Measurements from ENCODE around the gene CELF5. TPM values are rescaled to one million over a fixed set of nuclear protein-coding genes. Genes with fewer than 3 reads are reported as not detected.

Gene CELF5
- total RNA-seq, 3 donors from 2014 or later (not counting 1 experiment from before 2014, with no cell fraction given): 0.41 to 0.83 TPM; not detected in 1

DNA sequence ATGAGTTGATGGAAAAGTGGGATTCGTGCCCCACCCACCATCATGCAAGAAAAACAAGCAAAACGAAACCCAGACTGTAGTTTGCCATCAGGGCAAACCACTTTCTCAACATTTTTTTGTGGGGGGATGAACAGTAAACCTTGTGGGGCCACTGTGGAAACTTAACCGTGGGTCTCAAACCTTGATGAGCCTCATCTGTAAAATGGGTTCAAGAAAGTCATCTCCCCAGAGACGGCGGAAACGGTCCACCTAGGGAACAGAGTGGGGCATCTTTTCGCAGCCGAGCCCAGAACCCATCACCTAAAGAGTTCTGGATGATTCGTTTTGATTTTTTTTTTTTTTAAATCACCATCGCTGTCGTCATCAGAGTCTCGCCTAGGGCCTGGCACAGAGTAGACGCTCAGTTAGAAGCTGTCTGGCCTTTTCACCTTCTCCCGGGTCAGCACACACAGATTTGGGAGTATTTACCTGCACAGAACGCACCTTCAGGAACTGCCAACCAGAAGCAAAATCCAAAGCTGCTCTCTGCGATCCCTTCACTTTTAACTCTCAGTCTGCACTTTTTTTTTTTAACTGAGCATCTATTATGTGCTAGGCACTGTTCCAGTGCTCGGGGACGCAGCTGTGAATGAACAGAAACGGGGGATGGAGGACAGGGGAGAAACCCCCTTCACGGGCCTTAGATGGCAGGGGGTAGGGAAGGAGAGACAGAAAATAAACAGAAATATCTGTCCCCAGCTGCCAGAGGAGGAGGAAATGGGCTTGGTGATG is 69.8 kb downstream of the CELF5 start:
- intact Hi-C loops (cut with micrococcal nuclease): no loop called here

DNA sequence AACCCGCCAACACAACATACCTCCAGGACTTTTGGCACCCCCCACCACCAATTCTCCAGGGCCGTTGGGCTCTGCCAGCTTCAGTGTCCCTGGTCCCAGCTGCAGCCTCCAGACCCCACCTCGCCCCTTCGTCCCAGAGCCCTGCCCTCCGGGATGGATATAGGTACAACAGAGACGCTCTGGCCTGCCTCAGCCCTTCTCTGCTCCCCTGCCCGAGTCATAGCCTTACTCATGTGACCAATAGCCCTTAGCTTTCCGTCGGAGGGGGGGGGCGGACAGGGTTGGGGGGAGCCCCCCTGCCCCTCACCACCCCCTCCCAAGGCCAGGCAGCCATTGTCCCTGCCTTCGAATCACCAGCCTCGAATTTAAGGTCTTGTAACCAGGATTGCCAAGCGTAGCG is 71.1 kb downstream of the CELF5 start:
- H3K4me1 ChIP-seq (ENCODE audit: control insufficient read depth, insufficient read depth, low read length): no peaks in the 10 kb centered on the region
- H3K27me3 ChIP-seq (ENCODE audit: control insufficient read depth, insufficient read depth, low read length): no peaks in the 10 kb centered on the region
- no peak for ATAC-seq
- 72% methylated on average over 14 of the region's 14 CpGs for WGBS (ENCODE audit: insufficient coverage)
- H3K27ac ChIP-seq (ENCODE audit: low read length): no peak overlapping the region
- no peaks in the 10 kb centered on the region for H3K36me3 ChIP-seq (ENCODE audit: control insufficient read depth, insufficient read depth, low read length)
- no peak overlapping the region for H3K4me3 ChIP-seq (ENCODE audit: low read length)
- no peaks in the 10 kb centered on the region for H3K4me1 Mint-ChIP-seq
- no peak overlapping the region for H3K4me3 Mint-ChIP-seq
- peaks cover 0 to 2% of the 10 kb centered on the region in 2 donors for H3K9me3 Mint-ChIP-seq
- no peaks in the 10 kb centered on the region for H3K36me3 Mint-ChIP-seq
- no peaks in the 10 kb centered on the region for H3K9me3 ChIP-seq (ENCODE audit: control insufficient read depth, insufficient read depth, low read length)
- H3K27ac Mint-ChIP-seq: no peak overlapping the region
- intact Hi-C loops (cut with micrococcal nuclease): no loop called here
- TF ChIP-seq, protein P1, sequence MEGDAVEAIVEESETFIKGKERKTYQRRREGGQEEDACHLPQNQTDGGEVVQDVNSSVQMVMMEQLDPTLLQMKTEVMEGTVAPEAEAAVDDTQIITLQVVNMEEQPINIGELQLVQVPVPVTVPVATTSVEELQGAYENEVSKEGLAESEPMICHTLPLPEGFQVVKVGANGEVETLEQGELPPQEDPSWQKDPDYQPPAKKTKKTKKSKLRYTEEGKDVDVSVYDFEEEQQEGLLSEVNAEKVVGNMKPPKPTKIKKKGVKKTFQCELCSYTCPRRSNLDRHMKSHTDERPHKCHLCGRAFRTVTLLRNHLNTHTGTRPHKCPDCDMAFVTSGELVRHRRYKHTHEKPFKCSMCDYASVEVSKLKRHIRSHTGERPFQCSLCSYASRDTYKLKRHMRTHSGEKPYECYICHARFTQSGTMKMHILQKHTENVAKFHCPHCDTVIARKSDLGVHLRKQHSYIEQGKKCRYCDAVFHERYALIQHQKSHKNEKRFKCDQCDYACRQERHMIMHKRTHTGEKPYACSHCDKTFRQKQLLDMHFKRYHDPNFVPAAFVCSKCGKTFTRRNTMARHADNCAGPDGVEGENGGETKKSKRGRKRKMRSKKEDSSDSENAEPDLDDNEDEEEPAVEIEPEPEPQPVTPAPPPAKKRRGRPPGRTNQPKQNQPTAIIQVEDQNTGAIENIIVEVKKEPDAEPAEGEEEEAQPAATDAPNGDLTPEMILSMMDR (IDR thresholded peaks at IDR 0.05): no peak
- no peak for DNase-seq
- peaks cover 0 to 8% of the 10 kb centered on the region in 2 donors for H3K27me3 Mint-ChIP-seq (ENCODE audit: low read depth in 2 of 2)

More for the DNA sequence above, 69.8 kb downstream of the CELF5 start:
- Histone ChIP-seq H3K4me1 (ENCODE audit: control insufficient read depth, insufficient read depth, low read length) (no peaks in the 10 kb centered on the region), H3K27ac (ENCODE audit: low read length) (no peak overlapping the region), H3K27me3 (ENCODE audit: control insufficient read depth, insufficient read depth, low read length) (no peaks in the 10 kb centered on the region), H3K9me3 (ENCODE audit: control insufficient read depth, insufficient read depth, low read length) (no peaks in the 10 kb centered on the region), H3K36me3 (ENCODE audit: control insufficient read depth, insufficient read depth, low read length) (no peaks in the 10 kb centered on the region), H3K4me3 (ENCODE audit: low read length) (no peak overlapping the region)
- peaks cover 0 to 2% of the 10 kb centered on the region in 2 donors for H3K9me3 Mint-ChIP-seq
- ATAC-seq (no peak), DNase-seq (no peak)
- no peak overlapping the region for H3K27ac Mint-ChIP-seq
- peaks cover 0 to 2% of the 10 kb centered on the region in 2 donors for H3K27me3 Mint-ChIP-seq (ENCODE audit: low read depth in 2 of 2)
- H3K4me3 Mint-ChIP-seq: no peak overlapping the region
- 86% methylated on average over 20 of the region's 20 CpGs for WGBS (ENCODE audit: insufficient coverage)
- no peaks in the 10 kb centered on the region for H3K4me1 Mint-ChIP-seq
- no peaks in the 10 kb centered on the region for H3K36me3 Mint-ChIP-seq
- TF ChIP-seq, protein P1 (IDR thresholded peaks at IDR 0.05): no peak

DNA sequence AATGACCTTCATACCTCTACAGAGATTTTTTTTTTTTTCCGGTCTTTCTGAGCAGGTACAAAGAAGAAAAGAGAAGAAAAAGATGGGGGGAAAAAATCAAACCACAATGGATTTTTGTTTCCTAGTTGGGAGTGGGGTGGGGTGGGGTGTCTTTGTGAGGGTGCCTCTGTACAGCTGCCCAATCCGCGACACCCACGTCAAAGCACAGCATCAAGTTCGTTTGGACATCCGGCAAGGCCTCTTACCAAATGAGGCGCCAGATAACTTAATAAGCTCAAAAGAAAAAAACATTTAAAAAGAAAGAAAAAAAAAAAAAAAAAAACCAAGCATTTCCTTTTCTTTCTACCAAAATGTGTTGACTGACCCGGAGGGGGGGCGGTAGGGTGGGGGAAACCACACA is 71.6 kb downstream of the CELF5 start:
- Mint-ChIP-seq H3K9me3 (peaks cover 0 to 2% of the 10 kb centered on the region in 2 donors), H3K36me3 (no peaks in the 10 kb centered on the region), H3K4me1 (no peaks in the 10 kb centered on the region), H3K4me3 (no peak overlapping the region), H3K27me3 (ENCODE audit: low read depth in 2 of 2) (peaks cover 0 to 8% of the 10 kb centered on the region in 2 donors), H3K27ac (no peak overlapping the region)
- H3K27ac ChIP-seq (ENCODE audit: low read length): no peak overlapping the region
- ATAC-seq (no peak), DNase-seq (no peak)
- no peaks in the 10 kb centered on the region for H3K27me3 ChIP-seq (ENCODE audit: control insufficient read depth, insufficient read depth, low read length)
- 70% methylated on average over 5 of the region's 9 CpGs for WGBS (ENCODE audit: insufficient coverage)
- H3K9me3 ChIP-seq (ENCODE audit: control insufficient read depth, insufficient read depth, low read length): no peaks in the 10 kb centered on the region
- intact Hi-C loops (cut with micrococcal nuclease): no loop called here
- no peak overlapping the region for H3K4me3 ChIP-seq (ENCODE audit: low read length)
- H3K4me1 ChIP-seq (ENCODE audit: control insufficient read depth, insufficient read depth, low read length): no peaks in the 10 kb centered on the region
- H3K36me3 ChIP-seq (ENCODE audit: control insufficient read depth, insufficient read depth, low read length): no peaks in the 10 kb centered on the region
- TF ChIP-seq, protein P1 (IDR thresholded peaks at IDR 0.05): no peak
